H9 (cell line): ENCODE measurements around the gene UTP20. TPM values are rescaled to one million over a fixed set of nuclear protein-coding genes. Genes with fewer than 3 reads are reported as not detected.

ENCODE experiments used
- DNase-seq: peaks from one replicate; pipeline ENCODE4 v3.0.0-alpha.2; 2017
- H2AFZ ChIP-seq: one replicate; pipeline ENCODE4 v1.6.1; 2013; ENCODE audit warnings: mild to moderate bottlenecking, low read length, control low read depth, moderate library complexity
- H2AK5ac ChIP-seq: 2 replicates; pipeline ENCODE4 v1.6.1; 2013; ENCODE audit warnings: low read length, control low read depth, mixed read lengths; ENCODE audit not compliant: insufficient read length
- H2BK120ac ChIP-seq: one replicate; pipeline ENCODE4 v1.6.1; 2013; ENCODE audit warnings: low read depth, mild to moderate bottlenecking, low read length, control low read depth, inconsistent platforms; ENCODE audit not compliant: poor library complexity, severe bottlenecking
- H2BK12ac ChIP-seq: 2 replicates; pipeline ENCODE4 v1.6.1; 2013; ENCODE audit warnings: low read length, control low read depth, mixed read lengths, low read depth; ENCODE audit not compliant: insufficient read length
- H2BK15ac ChIP-seq: 2 replicates; pipeline ENCODE4 v1.6.1; 2013; ENCODE audit warnings: low read depth, low read length, control low read depth
- H2BK20ac ChIP-seq: one replicate; pipeline ENCODE4 v1.6.1; 2013; ENCODE audit warnings: low read depth, mild to moderate bottlenecking, low read length, control low read depth, inconsistent platforms; ENCODE audit not compliant: poor library complexity, severe bottlenecking
- H2BK5ac ChIP-seq: 2 replicates; pipeline ENCODE4 v1.6.1; 2013; ENCODE audit warnings: low read length, control low read depth, mixed read lengths; ENCODE audit not compliant: insufficient read length
- H3K14ac ChIP-seq: 2 replicates; pipeline ENCODE4 v1.6.1; 2013; ENCODE audit warnings: low read length, control low read depth; ENCODE audit not compliant: insufficient read depth
- H3K18ac ChIP-seq: 2 replicates; pipeline ENCODE4 v1.6.1; 2013; ENCODE audit warnings: low read depth, mild to moderate bottlenecking, mixed read lengths, low read length, control low read depth; ENCODE audit not compliant: insufficient read length
- H3K23ac ChIP-seq: 2 replicates; pipeline ENCODE4 v1.6.1; 2013; ENCODE audit warnings: low read length, control low read depth, mixed read lengths, low read depth; ENCODE audit not compliant: insufficient read length
- H3K23me2 ChIP-seq: 2 replicates; pipeline ENCODE4 v1.6.1; 2013; ENCODE audit warnings: low read depth, mild to moderate bottlenecking, mixed read lengths, low read length, control low read depth; ENCODE audit not compliant: insufficient read length, poor library complexity, severe bottlenecking
- H3K27ac ChIP-seq: 2 replicates; pipeline ENCODE4 v1.5.1; 2013; ENCODE audit warnings: low read length, control low read depth, mixed read lengths, low read depth; ENCODE audit not compliant: insufficient read length
- H3K27me3 ChIP-seq: 2 replicates; pipeline ENCODE4 v1.6.1; 2013; ENCODE audit warnings: low read length, control low read depth, inconsistent platforms; ENCODE audit not compliant: insufficient read depth
- H3K4ac ChIP-seq: 2 replicates; pipeline ENCODE4 v1.6.1; 2013; ENCODE audit warnings: low read depth, mild to moderate bottlenecking, control low read depth, inconsistent platforms, low read length, moderate library complexity
- H3K4me1 ChIP-seq: 2 replicates; pipeline ENCODE4 v1.6.1; 2013; ENCODE audit warnings: low read length, control low read depth, inconsistent platforms; ENCODE audit not compliant: insufficient read depth
- H3K4me2 ChIP-seq: 2 replicates; pipeline ENCODE4 v1.6.1; 2013; ENCODE audit warnings: low read length, control low read depth, mixed read lengths; ENCODE audit not compliant: insufficient read length, insufficient read depth
- H3K56ac ChIP-seq: 2 replicates; pipeline ENCODE4 v1.6.1; 2013; ENCODE audit warnings: low read depth, mild to moderate bottlenecking, mixed read lengths, low read length, control low read depth; ENCODE audit not compliant: insufficient read length
- H3K79me1 ChIP-seq: 2 replicates; pipeline ENCODE4 v1.6.1; 2013; ENCODE audit warnings: low read depth, mild to moderate bottlenecking, moderate library complexity, low read length, control low read depth, inconsistent platforms; ENCODE audit not compliant: insufficient read depth, poor library complexity, severe bottlenecking
- H3K79me2 ChIP-seq: 2 replicates; pipeline ENCODE4 v1.6.1; 2013; ENCODE audit warnings: low read length, control low read depth, inconsistent platforms; ENCODE audit not compliant: insufficient read depth
- H3K9ac ChIP-seq: 2 replicates; pipeline ENCODE4 v1.6.1; 2013; ENCODE audit warnings: low read length, control low read depth, mixed read lengths; ENCODE audit not compliant: insufficient read length; ENCODE audit errors: extremely low read depth
- H3K9me3 ChIP-seq: one replicate; pipeline ENCODE4 v1.6.1; 2013; ENCODE audit warnings: low read depth, low read length, inconsistent platforms; ENCODE audit not compliant: control insufficient read depth
- H3T11ph ChIP-seq: one replicate; pipeline ENCODE4 v1.6.1; 2013; ENCODE audit warnings: mild to moderate bottlenecking, low read length, control low read depth, inconsistent platforms
- H4K20me1 ChIP-seq: one replicate; pipeline ENCODE4 v1.6.1; 2013; ENCODE audit not compliant: control insufficient read depth, insufficient read length, insufficient read depth
- H4K5ac ChIP-seq: 2 replicates; pipeline ENCODE4 v1.6.1; 2013; ENCODE audit warnings: low read depth, mild to moderate bottlenecking, mixed read lengths, low read length, control low read depth; ENCODE audit not compliant: insufficient read length
- H4K8ac ChIP-seq: replicated peaks from 2 replicates; pipeline ENCODE4 v1.6.1; 2013; ENCODE audit warnings: low read length, control low read depth, mixed read lengths, low read depth; ENCODE audit not compliant: insufficient read length
- H4K91ac ChIP-seq: 2 replicates; pipeline ENCODE4 v1.6.1; 2013; ENCODE audit warnings: low read depth, mild to moderate bottlenecking, moderate library complexity, mixed read lengths, low read length, control low read depth; ENCODE audit not compliant: insufficient read length
- H3K27ac Mint-ChIP-seq, 3 experiments: 2 replicates in 2 of 3; 3 replicates in 1 of 3; pipeline ENCODE4 v1.8.0; 2020 to 2021; ENCODE audit warnings: mixed read lengths in 3 of 3, mild to moderate bottlenecking in 1 of 3, moderate library complexity in 1 of 3
- H3K27me3 Mint-ChIP-seq: 2 replicates; pipeline ENCODE4 v1.8.0; 2021; ENCODE audit warnings: low read depth, mild to moderate bottlenecking, moderate library complexity, mixed read lengths
- H3K36me3 Mint-ChIP-seq, 3 experiments: 2 replicates in 2 of 3; 3 replicates in 1 of 3; pipeline ENCODE4 v1.8.0; 2020 to 2021; ENCODE audit warnings: low read depth in 3 of 3, mixed read lengths in 3 of 3; ENCODE audit not compliant: insufficient read depth in 1 of 3
- H3K4me1 Mint-ChIP-seq, 2 experiments: 2 replicates each; pipeline ENCODE4 v1.8.0; 2020; ENCODE audit warnings: mixed read lengths in 2 of 2
- H3K4me3 Mint-ChIP-seq, 2 experiments: 2 replicates in 1 of 2; 3 replicates in 1 of 2; pipeline ENCODE4 v1.8.0; 2020 to 2021; ENCODE audit warnings: mild to moderate bottlenecking in 2 of 2, mixed read lengths in 2 of 2, moderate library complexity in 1 of 2
- H3K9me3 Mint-ChIP-seq, 2 experiments: 2 replicates in 1 of 2; 3 replicates in 1 of 2; pipeline ENCODE4 v1.8.0; 2020; ENCODE audit warnings: mild to moderate bottlenecking in 2 of 2, mixed read lengths in 2 of 2, moderate library complexity in 1 of 2
- CTCF ChIP-seq: fragments of 200-600 bp; sonication (generic); conservative IDR thresholded peaks from 3 replicates; pipeline ENCODE4 v1.8.0; 2021; ENCODE audit warnings: antibody characterized with exemption, mild to moderate bottlenecking
- WGBS: extraction: QIAGEN DNeasy Blood & Tissue Kit; methylation state at CpG from one replicate; pipeline ENCODE4 v1.1.7; 2013; ENCODE audit warnings: missing lambda C conversion rate, low lambda C conversion rate, mixed read lengths; ENCODE audit not compliant: insufficient read length; ENCODE audit errors: extremely low coverage; 5-methylcytosine and 5-hydroxymethylcytosine counted together
- total RNA-seq: library from RNA; stranded (reverse); gene quantifications from 2 replicates; pipeline ENCODE4 v1.2.1, GENCODE V29; 2021

UTP20 gene
- total RNA-seq, 1 experiment from 2014 or later: 38.3 TPM

DNA sequence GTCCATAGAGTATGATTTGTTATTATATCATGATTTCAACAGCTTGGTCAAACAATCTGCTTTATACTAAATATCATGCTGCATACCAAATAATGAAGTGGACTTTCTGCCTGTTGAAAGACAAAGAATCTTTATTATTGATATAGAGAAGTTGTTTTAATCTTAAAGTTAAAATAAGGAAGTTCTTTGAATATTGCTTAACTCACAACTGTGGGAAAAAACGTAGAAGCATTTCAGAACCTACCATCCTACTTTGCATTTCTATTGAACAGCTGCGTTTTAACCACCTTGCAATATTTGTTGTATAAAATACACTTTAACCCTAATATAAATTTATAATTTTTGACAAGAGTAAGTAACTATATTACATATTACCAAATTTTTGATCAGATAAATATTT lies 150.6 kb downstream of the UTP20 start:
- H3K4me2 ChIP-seq: no peak overlapping the region
- H3K27ac ChIP-seq: no peak overlapping the region
- H3K4me1 ChIP-seq: no peaks in the 10 kb centered on the region
- no peak overlapping the region for H4K5ac ChIP-seq
- H3K14ac ChIP-seq: no peak overlapping the region
- TF ChIP-seq CTCF: no peak
- no peaks in the 10 kb centered on the region for H3K27me3 ChIP-seq
- Mint-ChIP-seq H3K27ac (no peak overlapping the region), H3K4me1 (no peaks in the 10 kb centered on the region), H3K4me3 (no peak overlapping the region), H3K36me3 (no peaks in the 10 kb centered on the region), H3K9me3 (no peaks in the 10 kb centered on the region), H3K27me3 (no peaks in the 10 kb centered on the region; the same call in 1 of the 2 replicates)
- no peak overlapping the region for H3K23ac ChIP-seq
- H2AK5ac ChIP-seq: no peak overlapping the region
- no peaks in the 10 kb centered on the region for H3K79me1 ChIP-seq
- no peak overlapping the region for H2BK5ac ChIP-seq
- no peak overlapping the region for H3K56ac ChIP-seq
- no peak for DNase-seq
- no peaks in the 10 kb centered on the region for H3K9me3 ChIP-seq
- H2BK15ac ChIP-seq: no peak overlapping the region
- no peak overlapping the region for H3K9ac ChIP-seq
- H2BK12ac ChIP-seq: no peak overlapping the region
- no peak overlapping the region for H2BK120ac ChIP-seq
- H3K4ac ChIP-seq: no peak overlapping the region
- no peak overlapping the region for H2AFZ ChIP-seq
- no peak overlapping the region for H2BK20ac ChIP-seq
- no CpG with 5 or more reads among the region's 2 CpGs for WGBS
- no peaks in the 10 kb centered on the region for H3K79me2 ChIP-seq
- no peak overlapping the region for H3T11ph ChIP-seq
- H4K8ac ChIP-seq: no peak overlapping the region
- no peak overlapping the region for H4K91ac ChIP-seq
- no peaks in the 10 kb centered on the region for H3K23me2 ChIP-seq
- no peaks in the 10 kb centered on the region for H4K20me1 ChIP-seq
- no peak overlapping the region for H3K18ac ChIP-seq
